LNCAP (cell line): Measurements from ENCODE around the gene POLR1F.

Experiments
- TF ChIP-seq, protein P1 (sequence below): fragments of 450-650 bp; IDR thresholded peaks from 2 replicates; pipeline ENCODE4 v1.5.1; 2017; ENCODE audit warnings: mild to moderate bottlenecking

POLR1F gene

DNA sequence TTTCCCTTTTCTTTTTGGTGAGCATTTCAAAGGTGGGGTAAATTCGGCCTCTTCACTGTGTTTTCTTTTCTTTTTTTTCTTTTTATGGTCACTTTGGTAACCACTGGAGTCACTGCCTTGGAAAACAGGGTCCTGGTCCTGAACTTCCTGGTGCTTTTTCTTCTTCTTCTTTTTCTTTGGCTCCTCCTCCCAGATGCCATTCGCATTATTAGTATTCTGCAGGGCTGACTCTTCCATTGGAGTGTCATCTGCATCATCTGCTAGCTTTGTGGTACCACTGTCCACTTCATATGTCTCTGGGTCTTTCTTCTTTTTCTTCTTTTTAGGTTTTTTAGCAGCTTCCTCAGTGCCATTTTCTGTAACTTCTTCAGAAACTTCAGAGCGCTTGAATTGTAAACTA is 10.5 kb downstream of the POLR1F start:
- TF ChIP-seq, protein P1, sequence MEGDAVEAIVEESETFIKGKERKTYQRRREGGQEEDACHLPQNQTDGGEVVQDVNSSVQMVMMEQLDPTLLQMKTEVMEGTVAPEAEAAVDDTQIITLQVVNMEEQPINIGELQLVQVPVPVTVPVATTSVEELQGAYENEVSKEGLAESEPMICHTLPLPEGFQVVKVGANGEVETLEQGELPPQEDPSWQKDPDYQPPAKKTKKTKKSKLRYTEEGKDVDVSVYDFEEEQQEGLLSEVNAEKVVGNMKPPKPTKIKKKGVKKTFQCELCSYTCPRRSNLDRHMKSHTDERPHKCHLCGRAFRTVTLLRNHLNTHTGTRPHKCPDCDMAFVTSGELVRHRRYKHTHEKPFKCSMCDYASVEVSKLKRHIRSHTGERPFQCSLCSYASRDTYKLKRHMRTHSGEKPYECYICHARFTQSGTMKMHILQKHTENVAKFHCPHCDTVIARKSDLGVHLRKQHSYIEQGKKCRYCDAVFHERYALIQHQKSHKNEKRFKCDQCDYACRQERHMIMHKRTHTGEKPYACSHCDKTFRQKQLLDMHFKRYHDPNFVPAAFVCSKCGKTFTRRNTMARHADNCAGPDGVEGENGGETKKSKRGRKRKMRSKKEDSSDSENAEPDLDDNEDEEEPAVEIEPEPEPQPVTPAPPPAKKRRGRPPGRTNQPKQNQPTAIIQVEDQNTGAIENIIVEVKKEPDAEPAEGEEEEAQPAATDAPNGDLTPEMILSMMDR: no peak

DNA sequence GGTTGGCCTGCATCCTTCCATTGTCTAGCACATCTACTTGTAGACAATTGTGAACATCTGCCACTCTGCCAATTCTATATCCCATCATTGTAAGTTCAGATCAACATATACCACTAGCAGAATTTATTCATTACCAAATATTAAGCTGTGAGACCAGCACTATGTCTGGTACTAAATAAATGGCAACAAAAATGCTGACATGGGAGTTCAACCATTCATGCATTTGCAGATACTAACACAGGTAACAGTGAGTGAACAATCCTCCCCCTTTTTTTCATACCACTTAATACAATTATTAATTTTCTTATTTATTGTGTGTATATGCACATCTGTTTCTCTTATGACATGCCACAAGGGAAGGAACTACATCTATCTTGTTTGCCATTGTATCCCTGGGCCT is 11.9 kb downstream of the POLR1F start:
- TF ChIP-seq, protein P1: no peak

DNA sequence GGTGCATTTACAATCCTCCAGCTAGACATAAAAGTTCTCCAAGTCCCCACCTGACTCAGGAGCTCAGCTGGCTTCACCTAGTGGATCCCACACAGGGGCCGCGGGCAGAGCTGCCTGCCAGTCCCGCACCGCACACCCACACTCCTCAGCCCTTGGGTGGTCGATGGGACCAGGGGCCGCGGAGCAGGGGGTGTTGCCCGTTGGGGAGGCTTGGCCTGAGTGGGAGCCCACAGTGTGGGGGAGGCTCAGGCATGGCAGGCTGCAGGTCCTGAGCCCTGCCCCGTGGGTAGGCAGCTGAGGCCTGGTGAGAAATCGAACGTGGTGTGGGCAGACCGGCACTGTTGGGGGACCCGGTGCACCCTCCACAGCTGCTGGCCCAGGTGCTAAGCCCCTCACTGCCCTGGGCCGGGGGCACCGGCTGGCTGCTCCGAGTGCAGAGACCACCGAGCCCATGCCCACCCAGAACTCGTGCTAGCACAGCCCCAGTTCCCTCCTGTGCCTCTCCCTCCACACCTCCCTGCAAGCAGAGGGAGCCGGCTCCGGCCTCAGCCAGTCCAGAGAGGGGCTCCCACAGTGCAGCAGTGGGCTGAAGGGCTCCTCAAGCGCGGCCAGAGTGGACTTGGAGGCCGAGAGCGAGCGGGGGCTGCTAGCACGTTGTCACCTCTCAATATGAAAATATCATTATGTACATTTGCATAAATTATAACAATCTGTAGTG is 16.6 kb downstream of the POLR1F start:
- TF ChIP-seq, protein P1: no peak

DNA sequence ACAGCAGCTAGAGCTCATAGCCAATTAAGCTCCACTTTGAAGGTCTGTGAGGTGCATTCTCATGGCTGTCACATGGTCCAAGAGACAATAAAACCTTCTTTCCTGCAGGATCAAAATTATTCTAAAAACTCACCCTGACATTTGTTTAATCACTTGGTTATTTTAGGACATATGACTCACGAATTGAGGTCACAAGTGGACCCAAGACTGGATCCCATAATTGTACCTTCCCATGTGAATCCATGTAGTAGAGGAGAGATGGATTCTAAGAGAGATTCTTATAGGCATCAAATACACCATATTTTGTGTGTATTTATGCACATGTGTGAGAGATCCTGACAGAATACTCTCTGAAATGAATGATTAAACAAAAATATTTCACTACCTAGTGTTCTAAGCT is 18.1 kb downstream of the POLR1F start:
- TF ChIP-seq, protein P1: no peak

DNA sequence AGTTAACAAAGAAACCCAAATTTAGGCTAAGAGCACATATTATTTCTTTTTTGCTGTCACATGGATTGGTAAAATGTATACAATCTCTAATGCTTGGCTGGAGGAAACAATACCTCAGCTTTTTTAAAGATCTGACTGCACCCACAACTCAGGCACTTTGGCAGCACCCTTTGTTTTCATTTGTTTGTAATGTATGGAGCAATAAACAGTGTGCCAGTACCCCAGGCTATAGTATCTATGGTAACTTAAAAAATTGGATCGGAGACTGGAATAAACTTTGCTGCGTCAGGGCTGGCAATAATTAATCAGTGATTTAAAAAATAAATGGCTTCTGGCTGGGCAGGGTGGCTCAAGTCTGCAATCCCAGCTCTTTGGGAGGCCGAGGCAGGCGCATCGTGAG is 27.2 kb downstream of the POLR1F start:
- TF ChIP-seq, protein P1: no peak

DNA sequence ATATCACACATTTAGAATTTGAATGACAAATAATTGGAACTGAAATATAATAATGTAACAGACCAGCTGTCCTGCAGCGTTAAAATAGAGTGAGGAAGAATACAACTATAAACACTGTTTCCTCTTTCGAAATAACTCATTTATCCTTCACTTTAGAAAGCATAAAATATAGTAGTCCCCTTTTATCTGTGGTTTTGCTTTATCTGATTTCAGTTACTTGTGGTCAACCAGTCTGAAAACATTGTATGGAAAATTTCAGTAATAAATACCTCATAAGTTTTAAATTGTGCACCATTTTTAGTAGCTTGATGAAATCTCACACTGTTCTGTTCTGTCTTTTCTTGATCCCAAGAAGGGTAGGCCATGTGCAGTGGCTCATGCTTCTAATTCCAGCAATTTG is 31.7 kb downstream of the POLR1F start:
- TF ChIP-seq, protein P1: no peak

DNA sequence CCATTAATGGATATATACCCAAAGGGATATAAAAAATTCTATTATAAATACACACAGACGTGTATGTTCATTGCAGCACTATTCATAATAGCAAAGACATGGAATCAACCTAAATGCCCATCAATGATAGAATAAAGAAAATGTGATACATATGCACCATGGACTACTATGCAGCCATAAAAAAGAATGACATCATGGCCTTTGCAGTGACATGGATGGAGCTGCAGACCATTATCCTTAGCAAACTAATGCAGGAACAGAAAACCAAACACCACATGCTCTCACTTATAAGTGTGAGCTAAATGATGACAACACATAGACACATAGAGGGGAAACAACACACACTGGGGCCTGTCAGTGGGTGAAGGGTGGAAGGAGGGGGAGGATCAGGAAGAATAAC is 33.0 kb downstream of the POLR1F start:
- TF ChIP-seq, protein P1: no peak
